Mucosa of rectum (tissue), 2 donors: Measurements from ENCODE around the gene GALNT16.
A peak's percentile ranks its signal among the peaks of the same experiment; 100 is the strongest.

Experiments
- H3K27ac ChIP-seq, 2 donors: one replicate each; pipeline ENCODE4 v1.7.0; 2013; ENCODE audit warnings: inconsistent platforms in 2 of 2, low read depth in 2 of 2, low read length in 2 of 2
- H3K27me3 ChIP-seq, 2 donors: one replicate each; pipeline ENCODE4 v1.7.0; 2013; ENCODE audit warnings: low read length in 2 of 2; ENCODE audit not compliant: control insufficient read depth in 2 of 2, insufficient read depth in 2 of 2
- H3K36me3 ChIP-seq, 2 donors: one replicate each; pipeline ENCODE4 v1.7.0; 2013; ENCODE audit warnings: low read length in 2 of 2; ENCODE audit not compliant: control insufficient read depth in 2 of 2, insufficient read depth in 2 of 2
- H3K4me1 ChIP-seq, 2 donors: one replicate each; pipeline ENCODE4 v1.7.0; 2013; ENCODE audit warnings: low read length in 2 of 2, mild to moderate bottlenecking in 1 of 2; ENCODE audit not compliant: control insufficient read depth in 2 of 2, insufficient read depth in 2 of 2
- H3K4me3 ChIP-seq, 2 donors: one replicate each; pipeline ENCODE4 v1.7.0; 2013; ENCODE audit warnings: low read length in 2 of 2
- H3K9ac ChIP-seq, 2 donors: one replicate each; pipeline ENCODE4 v1.7.0; 2013; ENCODE audit warnings: low read length in 2 of 2, low read depth in 1 of 2, mild to moderate bottlenecking in 1 of 2
- H3K9me3 ChIP-seq, 2 donors: one replicate each; pipeline ENCODE4 v1.7.0; 2013; ENCODE audit warnings: low read length in 2 of 2; ENCODE audit not compliant: control insufficient read depth in 2 of 2
- donor health status: healthy.
- donor health status: Normal muscosa, but diverticular disease.

The GALNT16 gene

DNA sequence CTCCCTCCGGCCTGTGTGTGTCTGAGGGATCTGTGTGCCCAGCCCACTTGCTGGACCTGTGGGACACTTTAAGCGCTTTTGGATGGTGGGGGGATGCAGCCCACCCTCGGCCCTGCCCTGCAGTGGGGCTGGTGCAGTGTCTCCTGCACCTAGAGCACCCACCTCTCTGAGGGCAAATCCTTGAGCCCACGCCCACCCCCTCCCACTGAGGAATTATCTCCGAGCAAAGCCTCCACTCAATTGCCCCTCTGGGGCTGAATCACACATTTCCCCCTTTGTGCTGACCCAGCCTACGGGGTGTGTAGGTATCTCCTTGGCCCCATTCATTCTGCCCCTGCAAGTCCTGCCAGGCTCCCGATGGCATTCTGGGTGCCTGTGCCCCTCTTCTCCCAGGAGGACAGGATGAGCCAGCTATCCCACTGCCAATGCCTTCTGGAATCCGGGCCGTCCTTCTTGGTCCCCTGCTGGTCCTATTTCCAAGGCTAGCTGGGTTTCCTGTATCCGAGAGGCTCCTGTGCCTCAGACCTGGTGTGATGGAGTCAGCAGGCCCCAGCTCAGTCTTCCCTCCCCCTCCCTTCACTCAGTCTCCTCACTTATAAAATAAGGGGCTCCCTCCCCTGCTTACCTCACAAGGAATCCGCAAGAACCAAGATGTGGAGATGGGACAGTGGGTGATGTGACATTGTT lies 89.3 kb downstream of the GALNT16 start:
- Histone ChIP-seq H3K36me3 (no peaks in the 10 kb centered on the region), H3K4me3 (no peak overlapping the region), H3K9ac (no peak overlapping the region), H3K27me3 (peaks cover 0 to 4% of the 10 kb centered on the region in 2 donors), H3K9me3 (no peaks in the 10 kb centered on the region), H3K4me1 (peaks cover 0 to 3% of the 10 kb centered on the region in 2 donors), H3K27ac (no peak overlapping the region)

DNA sequence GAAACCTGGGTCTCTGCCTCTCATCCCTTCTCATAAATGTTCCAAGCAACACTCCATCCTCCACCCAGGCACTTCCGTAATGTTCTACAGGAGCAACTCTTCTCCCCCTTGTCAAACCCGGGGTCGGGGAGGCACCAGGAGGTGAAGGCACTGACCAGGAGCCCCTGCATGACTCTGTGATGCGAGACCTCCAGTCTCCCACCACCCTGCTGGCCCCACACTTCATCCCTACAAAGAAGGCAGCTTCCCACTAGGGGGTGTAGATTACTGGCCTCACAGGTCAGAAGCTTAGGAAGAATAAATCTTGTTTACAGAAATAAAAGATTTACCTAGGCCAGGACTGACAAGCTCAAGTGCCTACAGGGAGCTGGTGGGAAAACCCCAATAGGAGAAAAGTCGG lies 90.9 kb downstream of the GALNT16 start:
- Histone ChIP-seq H3K27ac (no peak overlapping the region), H3K9me3 (no peaks in the 10 kb centered on the region), H3K4me1 (peaks cover 0 to 10% of the 10 kb centered on the region in 2 donors), H3K9ac (no peak overlapping the region), H3K27me3 (peaks cover 0 to 4% of the 10 kb centered on the region in 2 donors), H3K36me3 (no peaks in the 10 kb centered on the region), H3K4me3 (no peak overlapping the region)

DNA sequence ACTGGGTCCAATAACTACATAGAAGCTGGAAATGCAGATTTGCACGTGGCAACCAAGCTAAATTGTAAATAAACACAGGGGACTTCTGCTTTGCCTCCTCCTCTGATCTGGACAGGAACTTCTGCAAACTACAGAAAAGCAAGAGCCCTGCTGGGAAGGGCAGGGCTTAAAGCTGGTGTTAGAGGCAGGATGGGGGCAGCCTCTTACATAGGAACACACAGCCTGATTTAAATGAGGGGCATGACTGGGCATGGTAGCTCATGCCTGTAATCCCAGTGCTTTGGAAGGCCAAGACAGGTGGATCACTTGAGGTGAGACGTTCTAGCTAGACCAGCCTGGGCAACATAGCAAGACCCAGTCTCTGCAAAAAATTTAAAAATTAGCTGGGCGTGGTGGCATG lies 91.4 kb downstream of the GALNT16 start:
- no peaks in the 10 kb centered on the region for H3K36me3 ChIP-seq
- H3K4me1 ChIP-seq: peaks cover 3 to 10% of the 10 kb centered on the region in 2 donors
- no peak overlapping the region for H3K9ac ChIP-seq
- peaks cover 0 to 4% of the 10 kb centered on the region in 2 donors for H3K27me3 ChIP-seq
- H3K4me3 ChIP-seq: no peak overlapping the region
- H3K27ac ChIP-seq: no peak overlapping the region
- H3K9me3 ChIP-seq: no peaks in the 10 kb centered on the region

GRCh38 chr14:69351911-69352310 lies 92.0 kb downstream of the GALNT16 start:
- Histone ChIP-seq H3K36me3 (no peaks in the 10 kb centered on the region), H3K9me3 (no peaks in the 10 kb centered on the region), H3K4me1 (peaks cover 3 to 10% of the 10 kb centered on the region in 2 donors), H3K4me3 (no peak overlapping the region), H3K27me3 (peaks cover 0 to 3% of the 10 kb centered on the region in 2 donors), H3K27ac (no peak overlapping the region), H3K9ac (no peak overlapping the region)

DNA sequence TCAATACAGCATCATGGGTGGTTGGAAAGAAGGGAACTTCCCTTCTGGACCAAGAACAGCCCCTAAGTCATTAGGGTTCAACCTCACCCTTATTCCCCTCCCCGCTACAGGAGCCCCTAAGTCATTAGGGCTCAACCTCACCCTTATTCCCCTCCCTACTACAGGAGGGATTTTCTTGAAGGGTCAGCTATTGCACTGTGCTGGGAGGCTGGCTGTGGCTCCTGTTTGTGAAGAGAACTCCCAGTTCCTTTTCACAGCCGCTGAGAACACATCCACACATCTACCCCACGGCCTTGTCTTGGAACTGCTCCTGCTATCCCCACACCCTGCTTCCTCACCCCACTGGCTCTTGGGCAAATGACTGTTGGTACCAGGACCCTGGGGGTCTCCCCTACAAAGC lies 93.2 kb downstream of the GALNT16 start:
- Histone ChIP-seq H3K27ac (no peak overlapping the region), H3K9ac (no peak overlapping the region), H3K4me1 (peaks cover 3 to 10% of the 10 kb centered on the region in 2 donors), H3K27me3 (no peaks in the 10 kb centered on the region), H3K4me3 (no peak overlapping the region), H3K36me3 (no peaks in the 10 kb centered on the region), H3K9me3 (no peaks in the 10 kb centered on the region)

DNA sequence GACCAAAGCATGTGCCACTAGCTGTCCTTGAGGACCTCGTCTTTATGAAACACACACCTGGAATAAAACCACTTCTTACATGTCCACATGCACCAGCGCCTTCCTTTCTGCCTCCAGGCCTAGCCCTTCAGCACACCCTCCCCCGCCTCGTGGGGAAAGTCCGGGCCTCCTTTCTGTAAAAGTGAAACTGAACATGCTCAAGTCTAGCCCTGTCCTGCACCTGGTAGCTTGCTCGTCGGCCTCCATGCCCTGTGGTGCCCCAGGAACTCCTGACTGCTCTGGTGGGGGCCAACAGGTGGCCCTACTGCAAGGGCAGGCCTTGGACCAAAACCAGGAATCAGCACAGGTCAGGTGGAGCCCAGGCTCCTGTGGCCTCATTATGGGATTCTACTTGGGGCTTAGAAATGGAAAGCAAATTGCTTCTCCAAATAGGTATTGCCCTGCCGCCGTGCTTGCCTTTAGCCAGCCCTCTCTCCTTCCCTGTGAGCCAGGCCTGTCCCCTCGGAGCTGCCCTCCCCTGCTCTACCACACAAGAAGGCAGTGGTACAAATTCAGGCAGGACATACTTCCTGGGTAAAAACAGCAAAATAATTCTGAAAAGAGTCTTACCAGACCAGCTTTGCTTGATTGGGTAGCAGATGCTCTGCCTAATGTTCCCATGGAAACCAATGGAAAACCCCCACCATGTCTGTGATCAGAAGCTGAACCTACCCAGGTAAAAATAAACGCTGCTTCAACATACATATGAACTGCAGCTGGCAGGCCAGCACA lies 94.6 kb downstream of the GALNT16 start:
- Histone ChIP-seq H3K27me3 (no peaks in the 10 kb centered on the region), H3K4me3 (peak overlapping the region; percentile 10 to 20), H3K27ac (peak overlapping the region in 1 of 2 donors; percentile 38)

DNA sequence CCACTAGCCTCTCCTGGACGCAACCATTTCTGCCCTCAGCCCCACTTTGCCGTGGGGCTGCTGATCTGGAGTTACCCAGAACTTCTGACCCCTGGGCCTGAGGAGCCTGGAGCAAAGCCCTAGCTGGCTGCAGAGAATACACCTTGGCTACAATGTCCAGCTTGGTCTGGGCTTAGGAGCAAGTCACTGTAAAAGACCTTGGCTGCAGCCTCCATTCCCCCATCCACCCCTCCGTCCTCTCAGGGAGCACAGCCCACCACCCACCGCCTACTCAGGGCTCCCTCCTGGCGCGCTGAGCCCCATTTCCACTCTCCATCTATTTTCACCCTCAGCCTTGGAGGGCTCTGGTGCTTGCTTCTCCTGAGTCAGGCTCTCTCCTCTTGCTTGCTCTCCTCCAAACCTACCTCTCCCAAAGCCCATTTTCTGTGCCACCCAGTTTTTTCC lies 95.2 kb downstream of the GALNT16 start:
- peak overlapping the region in 1 of 2 donors; percentile 12 for H3K9ac ChIP-seq
- H3K36me3 ChIP-seq: no peaks in the 10 kb centered on the region
- no peak overlapping the region for H3K4me3 ChIP-seq
- H3K4me1 ChIP-seq: peaks cover 3 to 10% of the 10 kb centered on the region in 2 donors
- no peak overlapping the region for H3K27ac ChIP-seq
- no peaks in the 10 kb centered on the region for H3K27me3 ChIP-seq
- H3K9me3 ChIP-seq: no peaks in the 10 kb centered on the region

More for the DNA sequence above, 94.6 kb downstream of the GALNT16 start:
- Histone ChIP-seq H3K4me1 (peaks cover 3 to 10% of the 10 kb centered on the region in 2 donors), H3K9me3 (no peaks in the 10 kb centered on the region), H3K9ac (peak overlapping the region in 1 of 2 donors; percentile 24), H3K36me3 (no peaks in the 10 kb centered on the region)

DNA sequence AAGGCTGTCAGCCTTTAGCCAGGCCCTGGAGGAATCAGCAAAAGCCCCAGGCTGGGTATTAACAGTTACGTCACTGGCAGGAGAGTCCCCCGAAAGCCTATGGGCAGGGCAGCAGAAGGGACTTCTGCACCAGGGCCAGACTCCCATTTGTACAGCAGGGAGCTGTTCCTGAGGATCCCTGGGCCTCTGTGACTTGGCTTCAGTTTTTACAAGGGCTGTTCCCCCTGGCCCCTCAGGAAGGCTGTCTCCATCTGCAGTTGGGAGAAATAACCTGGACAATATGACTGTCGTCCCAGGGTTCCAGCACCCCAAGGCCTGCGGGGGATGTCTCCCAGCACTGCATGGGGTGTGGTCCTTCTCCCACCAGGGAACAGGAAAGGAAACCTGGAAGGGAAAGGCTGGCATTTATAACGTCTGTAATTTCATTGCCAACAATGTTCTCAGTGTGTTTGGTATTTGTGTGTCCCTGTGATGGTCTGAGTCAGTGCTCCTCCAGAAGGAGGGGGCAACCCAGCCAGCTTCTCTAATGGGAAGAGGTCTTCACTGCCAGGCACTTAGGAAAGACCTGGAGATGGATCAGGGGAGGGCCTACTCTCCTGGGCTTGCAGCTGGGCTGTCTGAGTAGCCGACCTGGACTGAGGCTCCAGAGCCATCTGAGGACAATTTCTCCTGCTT lies 95.8 kb downstream of the GALNT16 start:
- H3K4me3 ChIP-seq: no peak overlapping the region

GRCh38 chr14:69356903-69357543 lies 97.1 kb downstream of the GALNT16 start:
- peaks cover 3 to 10% of the 10 kb centered on the region in 2 donors for H3K4me1 ChIP-seq
- no peaks in the 10 kb centered on the region for H3K27me3 ChIP-seq
- no peak overlapping the region for H3K27ac ChIP-seq
- H3K36me3 ChIP-seq: no peaks in the 10 kb centered on the region
- H3K9ac ChIP-seq: no peak overlapping the region
- H3K4me3 ChIP-seq: no peak overlapping the region
- no peaks in the 10 kb centered on the region for H3K9me3 ChIP-seq

More for the DNA sequence above, 95.8 kb downstream of the GALNT16 start:
- Histone ChIP-seq H3K4me1 (peaks cover 3 to 10% of the 10 kb centered on the region in 2 donors), H3K36me3 (no peaks in the 10 kb centered on the region), H3K27ac (no peak overlapping the region), H3K9me3 (no peaks in the 10 kb centered on the region), H3K27me3 (no peaks in the 10 kb centered on the region), H3K9ac (peak overlapping the region in 1 of 2 donors; percentile 12)
